ENCODE data around the gene SREBF1.

The SREBF1 gene

GRCh38 chr17:17824783-17825614 is 11.8 kb downstream of the SREBF1 start:
- no peak for DNase-seq (ENCODE audit: low read depth in 2 of 2)

- no peak for DNase-seq (ENCODE audit: low read depth in 2 of 2)
Observed at GRCh38 chr17:17824119-17824782, 12.5 kb downstream of the SREBF1 start.

GRCh38 chr17:17823433-17824118 is 13.2 kb downstream of the SREBF1 start:
- DNase-seq (ENCODE audit: low read depth in 2 of 2), result peak; percentile 31 to 57

- no peak for DNase-seq (ENCODE audit: low read depth in 2 of 2)
Observed at GRCh38 chr17:17822616-17823015, 14.2 kb downstream of the SREBF1 start.

- DNase-seq (ENCODE audit: low read depth in 2 of 2), result no peak
Observed at GRCh38 chr17:17822189-17822588, 14.6 kb downstream of the SREBF1 start.

GRCh38 chr17:17820463-17821158 is 16.2 kb downstream of the SREBF1 start:
- no peak for DNase-seq (ENCODE audit: low read depth in 2 of 2)

- no peak for DNase-seq (ENCODE audit: low read depth in 2 of 2)
Observed at GRCh38 chr17:17820046-17820445, 16.7 kb downstream of the SREBF1 start.

- peak; percentile 24 to 32 for DNase-seq (ENCODE audit: low read depth in 2 of 2)
Observed at GRCh38 chr17:17819561-17819995, 17.2 kb downstream of the SREBF1 start.

GRCh38 chr17:17819111-17819510 is 17.7 kb downstream of the SREBF1 start:
- DNase-seq (ENCODE audit: low read depth in 2 of 2), result no peak

- no peak for DNase-seq (ENCODE audit: low read depth in 2 of 2)
Observed at GRCh38 chr17:17818088-17818526, 18.7 kb downstream of the SREBF1 start.

GRCh38 chr17:17817552-17817947 is 19.2 kb downstream of the SREBF1 start:
- DNase-seq (ENCODE audit: low read depth in 2 of 2), result no peak

- DNase-seq (ENCODE audit: low read depth in 2 of 2), result no peak
Observed at GRCh38 chr17:17816831-17817551, 19.8 kb downstream of the SREBF1 start.

- DNase-seq (ENCODE audit: low read depth in 2 of 2), result no peak
Observed at GRCh38 chr17:17816240-17816814, 20.5 kb downstream of the SREBF1 start.

GRCh38 chr17:17815436-17816200 is 21.2 kb downstream of the SREBF1 start:
- DNase-seq (ENCODE audit: low read depth in 2 of 2), result no peak

GRCh38 chr17:17815062-17815406 is 21.8 kb downstream of the SREBF1 start:
- DNase-seq (ENCODE audit: low read depth in 2 of 2), result no peak

GRCh38 chr17:17814162-17815061 is 22.4 kb downstream of the SREBF1 start:
- DNase-seq (ENCODE audit: low read depth in 2 of 2), result no peak

- no peak for DNase-seq (ENCODE audit: low read depth in 2 of 2)
Observed at GRCh38 chr17:17813725-17814095, 23.1 kb downstream of the SREBF1 start.

- DNase-seq (ENCODE audit: low read depth in 2 of 2), result no peak
Observed at GRCh38 chr17:17813055-17813724, 23.6 kb downstream of the SREBF1 start.

Data from stimulated activated CD8-positive, alpha-beta memory T cell treated with anti-CD3 and anti-CD28 coated beads, Interleukin-15, amount 100 ng/mL, for 4 hours (primary cell).